A549 (cell line): Measurements from ENCODE around the gene TGFBR3L.

Experiments
- BHLHE40 ChIP-seq: IDR thresholded peaks from 2 replicates; pipeline ENCODE4 v1.6.1; 2012; ENCODE audit warnings: low read depth, low read length, inconsistent platforms
- CTCF ChIP-seq: fragments of >200 bp; sonication (Bioruptor Twin); formaldehyde crosslinking; IDR thresholded peaks from 3 replicates; pipeline ENCODE4 v1.5.1; 2016
- EP300 ChIP-seq, 2 experiments: fragments of >200 bp; sonication (Bioruptor Twin); formaldehyde crosslinking; IDR thresholded peaks; 2 replicates in 1 of 2; 3 replicates in 1 of 2; pipeline ENCODE4 v1.6.1; 2016 to 2017
- HMGXB4 ChIP-seq: fragments of 250-450 bp; sonication (Bioruptor Pico); IDR thresholded peaks from 2 replicates; pipeline ENCODE4 v1.5.0; 2021; ENCODE audit warnings: mild to moderate bottlenecking, moderate library complexity, borderline replicate concordance
- MAX ChIP-seq: IDR thresholded peaks from 2 replicates; pipeline ENCODE4 v1.6.1; 2012
- POLR2A ChIP-seq: IDR thresholded peaks from 2 replicates; pipeline ENCODE4 v1.6.1; 2012; ENCODE audit warnings: mild to moderate bottlenecking, low read length
- RCOR1 ChIP-seq: fragments of 150-350 bp; IDR thresholded peaks from 2 replicates; pipeline ENCODE4 v1.6.1; 2014; ENCODE audit warnings: antibody characterized with exemption, low read length, low read depth
- REST ChIP-seq: fragments of 200-600 bp; sonication (generic); IDR thresholded peaks from 2 replicates; pipeline ENCODE4 v1.6.1; 2016; ENCODE audit warnings: antibody characterized with exemption, mild to moderate bottlenecking, moderate library complexity
- SREBF2 ChIP-seq: fragments of 450-650 bp; IDR thresholded peaks from 2 replicates; pipeline ENCODE4 v1.6.1; 2014; ENCODE audit warnings: mild to moderate bottlenecking, moderate library complexity
- ZSCAN20 ChIP-seq: fragments of 250-450 bp; sonication (Bioruptor Pico); IDR thresholded peaks from 2 replicates; pipeline ENCODE4 v1.8.0; 2022; ENCODE audit warnings: mild to moderate bottlenecking, moderate library complexity

GRCh38 chr19:7934766-7935165 is 20.1 kb downstream of the TGFBR3L start:
- TF ChIP-seq POLR2A (no peak), CTCF (no peak), RCOR1 (no peak), ZSCAN20 (no peak), BHLHE40 (no peak), REST (no peak), SREBF2 (no peak), HMGXB4 (no peak), EP300 (IDR thresholded peaks at IDR 0.05) (no peak), MAX (no peak)
